ENCODE measurements around the gene EIF1B. TPM values are rescaled to one million over a fixed set of nuclear protein-coding genes. Genes with fewer than 3 reads are reported as not detected.

EIF1B gene
- total and polyA plus RNA-seq, 2 of the 13 experiments (the other 11 are each of a cell fraction or from before 2014, with no cell fraction given) = 12.7 to 29.1 TPM

- TF ChIP-seq, protein P1, sequence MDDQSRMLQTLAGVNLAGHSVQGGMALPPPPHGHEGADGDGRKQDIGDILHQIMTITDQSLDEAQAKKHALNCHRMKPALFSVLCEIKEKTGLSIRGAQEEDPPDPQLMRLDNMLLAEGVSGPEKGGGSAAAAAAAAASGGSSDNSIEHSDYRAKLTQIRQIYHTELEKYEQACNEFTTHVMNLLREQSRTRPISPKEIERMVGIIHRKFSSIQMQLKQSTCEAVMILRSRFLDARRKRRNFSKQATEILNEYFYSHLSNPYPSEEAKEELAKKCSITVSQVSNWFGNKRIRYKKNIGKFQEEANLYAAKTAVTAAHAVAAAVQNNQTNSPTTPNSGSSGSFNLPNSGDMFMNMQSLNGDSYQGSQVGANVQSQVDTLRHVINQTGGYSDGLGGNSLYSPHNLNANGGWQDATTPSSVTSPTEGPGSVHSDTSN (CRISPR knock-in tag; IDR thresholded peaks at IDR 0.05; ENCODE audit: borderline replicate concordance) = no peak
- peak; percentile 43; the same call in 1 of the 2 replicates for TF ChIP-seq ZNF607 (CRISPR knock-in tag; IDR thresholded peaks at IDR 0.05; ENCODE audit: borderline replicate concordance)
- no peak for TF ChIP-seq RBM22 (optimal IDR thresholded peaks at IDR 0.05; ENCODE audit: low read length)
- TF ChIP-seq ZNF782 (CRISPR knock-in tag; IDR thresholded peaks at IDR 0.05; ENCODE audit: borderline replicate concordance) = no peak
- no peak for TF ChIP-seq NFE2L1 (CRISPR knock-in tag; IDR thresholded peaks at IDR 0.05; ENCODE audit: borderline replicate concordance)
- TF ChIP-seq ZBTB21 (CRISPR knock-in tag; IDR thresholded peaks at IDR 0.05) = no peak; the same call in 1 of the 2 replicates
- no peak for TF ChIP-seq PCBP2 (optimal IDR thresholded peaks at IDR 0.05; ENCODE audit: low read depth, low read length, poor library complexity, severe bottlenecking)
- TF ChIP-seq SP2 (CRISPR knock-in tag; IDR thresholded peaks at IDR 0.05) = no peak
- TF ChIP-seq SAFB2 (CRISPR knock-in tag; IDR thresholded peaks at IDR 0.05; ENCODE audit: borderline replicate concordance, low read depth) = no peak
- no peak for TF ChIP-seq PBX2 (CRISPR knock-in tag; IDR thresholded peaks at IDR 0.05)
- TF ChIP-seq ZNF570 (CRISPR knock-in tag; IDR thresholded peaks at IDR 0.05; ENCODE audit: borderline replicate concordance) = no peak
- TF ChIP-seq ETV5 (CRISPR knock-in tag; IDR thresholded peaks at IDR 0.05; ENCODE audit: borderline replicate concordance) = peak; percentile 84; the same call in 1 of the 2 replicates
- TF ChIP-seq ZIK1 (CRISPR knock-in tag; IDR thresholded peaks at IDR 0.05; ENCODE audit: borderline replicate concordance, low read depth) = no peak
- TF ChIP-seq ZNF546 (CRISPR knock-in tag; conservative IDR thresholded peaks at IDR 0.05) = no peak
- TF ChIP-seq ZBTB14 (CRISPR knock-in tag; IDR thresholded peaks at IDR 0.05) = no peak
- TF ChIP-seq, protein P2, sequence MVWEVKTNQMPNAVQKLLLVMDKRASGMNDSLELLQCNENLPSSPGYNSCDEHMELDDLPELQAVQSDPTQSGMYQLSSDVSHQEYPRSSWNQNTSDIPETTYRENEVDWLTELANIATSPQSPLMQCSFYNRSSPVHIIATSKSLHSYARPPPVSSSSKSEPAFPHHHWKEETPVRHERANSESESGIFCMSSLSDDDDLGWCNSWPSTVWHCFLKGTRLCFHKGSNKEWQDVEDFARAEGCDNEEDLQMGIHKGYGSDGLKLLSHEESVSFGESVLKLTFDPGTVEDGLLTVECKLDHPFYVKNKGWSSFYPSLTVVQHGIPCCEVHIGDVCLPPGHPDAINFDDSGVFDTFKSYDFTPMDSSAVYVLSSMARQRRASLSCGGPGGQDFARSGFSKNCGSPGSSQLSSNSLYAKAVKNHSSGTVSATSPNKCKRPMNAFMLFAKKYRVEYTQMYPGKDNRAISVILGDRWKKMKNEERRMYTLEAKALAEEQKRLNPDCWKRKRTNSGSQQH (CRISPR knock-in tag; IDR thresholded peaks at IDR 0.05; ENCODE audit: low read depth) = peak; percentile 28; the same call in 1 of the 2 replicates
- TF ChIP-seq ZNF747 (CRISPR knock-in tag; IDR thresholded peaks at IDR 0.05; ENCODE audit: borderline replicate concordance) = no peak
- TF ChIP-seq, protein P3, sequence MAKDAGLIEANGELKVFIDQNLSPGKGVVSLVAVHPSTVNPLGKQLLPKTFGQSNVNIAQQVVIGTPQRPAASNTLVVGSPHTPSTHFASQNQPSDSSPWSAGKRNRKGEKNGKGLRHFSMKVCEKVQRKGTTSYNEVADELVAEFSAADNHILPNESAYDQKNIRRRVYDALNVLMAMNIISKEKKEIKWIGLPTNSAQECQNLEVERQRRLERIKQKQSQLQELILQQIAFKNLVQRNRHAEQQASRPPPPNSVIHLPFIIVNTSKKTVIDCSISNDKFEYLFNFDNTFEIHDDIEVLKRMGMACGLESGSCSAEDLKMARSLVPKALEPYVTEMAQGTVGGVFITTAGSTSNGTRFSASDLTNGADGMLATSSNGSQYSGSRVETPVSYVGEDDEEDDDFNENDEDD (CRISPR knock-in tag; IDR thresholded peaks at IDR 0.05; ENCODE audit: borderline replicate concordance) = peak; percentile 44; the same call in 1 of the 2 replicates
- TF ChIP-seq LBX2 (CRISPR knock-in tag; IDR thresholded peaks at IDR 0.05; ENCODE audit: borderline replicate concordance) = no peak
- TF ChIP-seq TSC22D2 (CRISPR knock-in tag; IDR thresholded peaks at IDR 0.05; ENCODE audit: borderline replicate concordance) = no peak
Observed at GRCh38 chr3:40309418-40309924, at the start of gene EIF1B (continued).

All from HepG2 (cell line).